Inferior parietal cortex (tissue), 1 donor: ENCODE results near the gene AP1AR.
A peak's percentile ranks its signal among the peaks of the same experiment; 100 is the strongest.
"Not testable (repeated sequence)": the region's sequence is repeated elsewhere in the genome, so short reads cannot be mapped to it uniquely, and the experiment has no call there.

Source experiments
- DNase-seq: peaks from one replicate; pipeline ENCODE4 v3.0.0-alpha.2; 2016; ENCODE audit errors: extremely low spot score

AP1AR gene

GRCh38 chr4:112231779-112232713 lies at the start of gene AP1AR:
AP1AR (plus strand) TSS chr4:112231787; CDS start chr4:112232092, 305 bp downstream.
- peak; percentile 67 for DNase-seq

DNA sequence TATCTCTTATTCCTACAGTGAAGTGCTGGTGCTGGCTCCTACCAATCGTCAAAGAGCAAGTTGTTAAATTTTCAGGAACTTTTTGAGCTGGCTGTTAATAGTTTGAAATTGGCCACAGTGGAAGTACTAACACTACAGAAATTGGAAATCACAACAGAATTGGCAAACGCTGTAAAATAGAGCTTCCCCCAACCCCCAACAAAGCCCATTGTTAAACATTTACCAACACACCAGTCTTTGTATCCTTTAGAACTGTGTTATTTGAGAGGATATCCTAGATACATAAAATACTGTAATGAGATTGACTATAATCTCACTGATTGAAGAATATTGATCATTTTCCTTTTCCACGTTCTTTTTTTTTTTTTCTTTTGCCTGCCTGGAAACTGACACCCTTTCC lies 49.0 kb upstream of the AP1AR start:
- DNase-seq = peak; percentile 37

DNA sequence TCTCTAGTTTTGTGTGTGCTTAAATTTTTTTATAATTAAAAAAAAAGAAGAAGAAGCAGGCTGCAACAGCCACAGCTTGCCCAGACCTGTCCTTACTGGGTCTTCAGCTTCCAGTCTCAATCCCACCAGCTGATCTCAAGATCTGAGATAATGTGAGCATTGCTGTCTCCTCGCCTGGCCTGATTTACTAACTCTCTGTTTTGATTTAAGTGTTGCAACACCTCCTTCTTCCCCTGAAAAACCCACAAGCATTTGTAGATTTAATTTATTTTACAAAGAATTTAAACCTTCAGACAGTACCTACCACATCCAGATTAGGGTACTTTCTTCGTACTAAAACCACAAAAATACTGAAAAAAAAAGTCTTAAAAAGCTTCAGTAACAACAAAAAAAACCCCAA lies 48.3 kb upstream of the AP1AR start:
- no peak for DNase-seq

DNA sequence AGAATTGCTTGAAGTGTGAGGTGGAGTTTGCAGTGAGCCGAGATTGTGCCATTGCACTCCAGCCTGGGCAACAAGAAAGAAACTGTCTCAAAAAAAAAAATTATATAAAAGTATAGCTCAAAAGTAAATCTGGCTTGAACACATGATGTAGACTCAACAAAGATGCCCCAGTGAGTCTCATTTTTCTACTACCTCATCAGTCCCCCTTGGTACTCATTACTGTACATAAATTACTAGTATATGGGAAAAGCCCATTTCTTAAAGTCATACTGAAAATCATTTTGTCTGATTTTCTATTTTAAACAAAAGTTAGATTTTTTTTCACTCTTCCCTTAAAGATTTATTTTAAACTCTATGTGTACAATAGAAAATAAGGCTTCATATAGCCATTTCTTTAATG lies 47.1 kb upstream of the AP1AR start:
- no peak for DNase-seq

DNA sequence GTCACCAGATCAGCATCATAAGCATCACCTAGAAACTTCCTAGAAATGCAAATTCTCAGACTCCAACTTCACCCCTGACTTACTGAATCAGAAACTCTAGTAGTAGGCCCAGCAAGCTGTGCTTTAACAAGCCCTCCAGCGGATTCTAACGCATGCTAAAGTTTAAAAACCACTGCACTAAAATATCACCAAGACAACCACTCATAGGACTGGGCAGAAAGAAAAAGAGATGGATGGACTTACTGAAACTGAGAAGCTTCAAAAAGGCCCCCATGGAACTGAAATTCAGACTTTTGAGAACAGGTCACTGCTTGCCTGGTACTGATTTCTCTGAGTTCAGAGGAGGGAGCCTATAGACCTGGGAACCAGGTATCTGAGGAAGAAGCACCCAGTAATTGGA lies 46.3 kb upstream of the AP1AR start:
- no peak for DNase-seq

- DNase-seq = no peak
Measured at GRCh38 chr4:112185740-112186670, 45.6 kb upstream of the AP1AR start.

- DNase-seq = no peak
Measured at GRCh38 chr4:112189754-112190153, 41.8 kb upstream of the AP1AR start.

GRCh38 chr4:112190684-112191083 lies 40.9 kb upstream of the AP1AR start:
- DNase-seq = no peak

DNA sequence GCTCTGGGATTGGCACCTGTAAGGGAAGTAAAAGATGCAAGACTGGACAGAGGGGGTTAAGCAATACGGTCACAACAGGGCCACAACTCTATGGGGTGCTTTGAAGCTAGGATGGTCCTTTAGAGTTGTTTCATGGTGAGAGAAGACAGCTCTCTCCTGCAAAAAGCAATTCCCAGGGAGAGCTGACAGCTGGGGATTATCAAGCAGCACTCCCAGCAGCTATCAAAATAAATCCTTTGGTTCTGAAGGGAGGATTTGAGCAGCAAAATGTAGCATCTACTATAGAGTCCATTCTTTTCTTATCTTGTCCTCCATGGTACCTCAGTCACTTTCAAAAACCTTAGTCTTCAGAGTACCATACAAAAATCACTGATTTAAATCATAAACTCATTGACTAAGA lies 35.1 kb upstream of the AP1AR start:
- DNase-seq = no peak

DNA sequence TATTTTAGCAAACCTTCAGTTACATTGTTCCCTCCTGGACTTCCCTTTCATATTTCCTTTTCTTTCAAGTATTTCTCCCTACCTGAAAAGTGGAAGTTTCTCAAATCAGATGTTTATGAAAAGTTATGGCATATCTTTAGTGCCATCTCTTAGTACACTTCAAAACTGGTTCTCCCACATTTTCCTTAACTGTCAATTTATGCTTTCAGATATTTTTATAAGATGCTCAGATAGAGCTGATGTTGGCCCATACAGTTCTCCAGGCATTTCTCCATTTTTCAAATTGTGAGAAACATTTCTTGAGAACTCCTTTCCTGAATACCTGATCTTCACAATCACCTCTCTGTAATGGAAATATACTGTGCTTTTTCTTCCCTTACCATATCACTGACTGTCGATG lies 32.5 kb upstream of the AP1AR start:
- no peak for DNase-seq

GRCh38 chr4:112201915-112202505 lies 29.6 kb upstream of the AP1AR start:
- no peak for DNase-seq

GRCh38 chr4:112203593-112203992 lies 28.0 kb upstream of the AP1AR start:
- DNase-seq = no peak

- no peak for DNase-seq
Measured at GRCh38 chr4:112206431-112206830, 25.2 kb upstream of the AP1AR start.

DNA sequence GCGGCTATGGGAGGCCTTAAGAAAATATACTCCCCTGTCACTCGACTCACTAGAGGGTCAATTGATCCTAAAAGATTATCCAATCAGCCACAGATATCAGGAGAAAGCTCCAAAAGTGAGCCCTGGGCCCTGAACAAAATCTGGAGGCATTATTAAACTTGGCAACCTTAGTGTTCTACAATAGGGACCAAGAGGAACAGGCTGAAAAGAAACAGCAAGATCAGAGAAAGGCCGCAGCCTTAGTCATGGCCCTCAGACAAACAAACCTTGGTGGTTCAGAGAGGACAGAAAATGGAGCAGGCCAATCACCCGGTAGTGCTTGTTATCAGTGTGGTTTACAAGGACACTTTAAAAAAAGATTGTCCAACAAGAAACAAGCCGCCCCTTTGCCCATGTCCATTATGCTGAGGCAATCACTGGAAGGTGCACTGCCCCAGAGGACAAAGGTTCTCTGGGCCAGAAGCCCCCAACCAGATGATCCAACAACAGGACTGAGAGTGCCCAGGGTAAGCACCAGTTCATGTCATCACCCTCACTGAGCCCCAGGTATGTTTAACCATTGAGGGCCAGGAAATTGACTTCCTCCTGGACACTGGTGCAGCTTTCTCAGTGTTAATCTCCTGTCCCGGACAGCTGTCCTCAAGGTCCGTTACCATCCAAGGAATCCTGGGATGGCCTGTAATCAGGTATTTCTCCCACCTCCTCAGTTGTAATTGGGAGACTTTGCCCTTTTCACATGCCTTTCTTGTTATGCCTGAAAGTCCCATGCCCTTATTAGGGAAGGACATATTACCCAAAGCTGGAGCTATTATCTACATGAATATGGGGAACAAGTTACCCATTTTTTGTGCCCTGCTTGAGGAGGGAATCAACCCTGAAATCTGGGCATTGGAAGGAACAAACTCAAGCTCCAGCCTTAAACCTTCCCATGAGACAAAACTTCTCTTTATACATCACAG lies 23.2 kb upstream of the AP1AR start:
- not testable (repeated sequence) for DNase-seq

DNA sequence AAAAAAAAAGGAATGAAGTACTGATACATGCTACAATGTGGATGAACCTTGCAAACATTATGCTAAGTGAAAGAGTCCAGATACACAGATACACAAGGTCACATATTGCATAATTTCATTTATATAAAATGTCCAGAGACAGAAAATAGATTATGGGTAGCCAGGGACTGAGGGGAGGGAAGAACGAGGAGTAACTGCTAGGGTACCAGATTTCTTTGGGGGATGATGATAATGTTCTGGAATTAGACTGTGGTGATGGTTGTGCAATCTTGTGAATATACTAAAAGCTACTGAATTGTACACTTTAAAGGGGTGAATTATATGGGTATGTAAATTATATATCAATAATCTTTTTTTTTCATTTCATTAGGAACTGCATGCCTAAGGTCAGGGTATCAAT lies 20.8 kb upstream of the AP1AR start:
- no peak for DNase-seq

DNA sequence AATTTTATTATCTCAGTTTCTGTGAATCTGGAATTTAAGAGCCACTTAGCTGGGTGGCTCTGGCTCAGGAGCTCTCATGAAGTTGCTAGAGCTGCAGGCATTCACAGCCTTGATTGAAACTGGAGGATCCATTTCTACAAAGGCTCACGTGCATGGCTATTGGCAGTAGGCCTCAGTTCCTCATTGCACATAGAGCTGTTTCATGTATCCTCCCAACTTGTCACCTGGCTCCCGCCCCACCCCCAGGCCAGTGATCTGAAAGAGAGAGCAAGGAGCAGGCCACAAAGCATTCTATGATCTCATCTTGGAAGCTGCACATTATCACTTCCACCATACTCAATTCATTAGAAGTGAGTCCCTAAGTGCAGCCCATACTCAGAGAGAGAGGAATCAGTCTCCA lies 18.5 kb upstream of the AP1AR start:
- no peak for DNase-seq

- no peak for DNase-seq
Measured at GRCh38 chr4:112213856-112214255, 17.7 kb upstream of the AP1AR start.

DNA sequence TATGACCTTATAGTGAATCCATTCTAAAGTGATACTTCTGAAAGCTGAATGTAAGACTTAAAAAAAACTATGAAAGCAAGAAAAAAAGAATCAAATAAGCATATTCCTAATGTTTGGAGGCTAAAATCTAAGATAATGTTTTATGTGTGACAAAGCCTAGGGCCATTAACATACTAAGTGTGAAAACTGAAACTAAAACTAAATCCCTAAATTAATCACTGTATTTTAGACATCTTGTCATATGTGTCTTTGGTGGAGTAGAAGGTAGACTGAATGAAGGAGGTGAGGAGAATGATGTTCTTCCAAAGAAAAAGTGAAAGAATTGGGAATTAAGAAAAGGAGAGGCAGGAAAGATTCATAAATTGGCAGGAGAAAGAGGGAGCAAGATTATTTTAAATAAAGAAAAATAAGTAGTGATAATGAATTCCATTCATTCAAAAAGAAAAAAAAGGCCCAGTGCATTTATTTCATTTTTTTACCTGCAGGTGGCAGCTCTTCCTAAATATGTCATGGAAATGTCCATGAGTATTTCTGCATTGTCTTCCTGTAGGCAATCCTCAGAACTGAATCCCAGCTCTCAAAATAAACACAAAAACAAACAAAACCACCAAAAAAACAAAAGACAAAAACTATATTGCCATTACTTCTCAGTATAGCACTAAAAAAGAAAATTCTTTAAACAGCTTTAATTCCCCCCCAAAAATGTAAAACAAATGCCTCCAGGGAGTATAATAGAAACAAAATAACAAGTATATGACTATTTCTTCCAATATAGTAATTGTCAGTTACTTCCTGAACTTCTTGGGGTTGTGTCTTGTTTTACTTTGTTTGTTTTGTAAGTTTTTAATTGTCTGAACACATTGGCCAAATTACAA lies 17.0 kb upstream of the AP1AR start:
- peak; percentile 26 for DNase-seq

DNA sequence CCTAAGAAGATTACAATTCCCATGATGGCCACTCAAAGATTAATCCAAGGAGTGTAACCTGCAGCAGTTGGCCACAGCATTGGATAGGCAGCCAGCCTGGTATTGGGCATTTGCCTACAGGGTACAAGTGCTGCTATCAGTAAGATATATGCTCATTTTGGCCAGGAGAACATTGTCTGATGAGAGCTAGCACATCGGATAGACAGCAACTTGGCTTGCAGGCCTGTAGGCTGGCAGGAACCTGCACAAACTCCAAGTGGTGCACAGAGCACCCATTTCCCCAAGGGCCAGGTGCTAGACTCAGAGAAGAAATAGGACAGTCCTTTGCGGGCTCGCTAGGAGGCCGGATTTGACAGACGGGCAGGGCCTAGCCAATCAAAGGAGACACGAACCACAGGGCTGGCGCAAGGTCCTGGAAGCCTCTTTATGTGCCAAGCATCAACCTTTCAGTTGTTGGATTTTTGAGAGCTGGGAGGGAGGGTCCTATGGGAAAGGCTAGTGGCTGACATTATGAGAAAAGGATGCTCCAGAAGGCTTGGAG lies 11.7 kb upstream of the AP1AR start:
- DNase-seq = no peak
